GM18858 (cell line): ENCODE results near the gene POLG2.
A peak's percentile ranks its signal among the peaks of the same experiment; 100 is the strongest.
"Not testable (repeated sequence)": the region's sequence is repeated elsewhere in the genome, so short reads cannot be mapped to it uniquely, and the experiment has no call there.

Source experiments
- ATAC-seq: cut with Tn5 transposase; IDR thresholded peaks from one replicate; pipeline ENCODE4 v1.9.1; 2021; ENCODE audit not compliant: unreplicated experiment

POLG2 gene

GRCh38 chr17:64491034-64491860 lies 5.6 kb downstream of the POLG2 start:
- no peak for ATAC-seq

GRCh38 chr17:64488301-64488700 lies 8.6 kb downstream of the POLG2 start:
- no peak for ATAC-seq

- ATAC-seq: no peak
Measured at GRCh38 chr17:64484380-64484779, 12.5 kb downstream of the POLG2 start.

- ATAC-seq: no peak
Measured at GRCh38 chr17:64480951-64481350, 15.9 kb downstream of the POLG2 start.

GRCh38 chr17:64477849-64478248 lies 19.0 kb downstream of the POLG2 start:
- ATAC-seq: no peak

- no peak for ATAC-seq
Measured at GRCh38 chr17:64472564-64472963, 24.3 kb downstream of the POLG2 start.

GRCh38 chr17:64471440-64471839 lies 25.4 kb downstream of the POLG2 start:
- ATAC-seq: no peak

GRCh38 chr17:64470625-64471024 lies 26.2 kb downstream of the POLG2 start:
- ATAC-seq: no peak

GRCh38 chr17:64466834-64467233 lies 30.0 kb downstream of the POLG2 start:
- not testable (repeated sequence) for ATAC-seq

- no peak for ATAC-seq
Measured at GRCh38 chr17:64466019-64466735, 30.7 kb downstream of the POLG2 start.

- ATAC-seq: no peak
Measured at GRCh38 chr17:64461788-64462187, 35.1 kb downstream of the POLG2 start.

- ATAC-seq: no peak
Measured at GRCh38 chr17:64460955-64461354, 35.9 kb downstream of the POLG2 start.

GRCh38 chr17:64459818-64460217 lies 37.0 kb downstream of the POLG2 start:
- ATAC-seq: not testable (repeated sequence)

GRCh38 chr17:64459284-64459747 lies 37.5 kb downstream of the POLG2 start:
- ATAC-seq: no peak

GRCh38 chr17:64458756-64459155 lies 38.1 kb downstream of the POLG2 start:
- no peak for ATAC-seq

- ATAC-seq: no peak
Measured at GRCh38 chr17:64457156-64457555, 39.7 kb downstream of the POLG2 start.

GRCh38 chr17:64455993-64456885 lies 40.6 kb downstream of the POLG2 start:
- no peak for ATAC-seq

GRCh38 chr17:64449545-64449944 lies 47.3 kb downstream of the POLG2 start:
- no peak for ATAC-seq

- peak; percentile 57 for ATAC-seq
Measured at GRCh38 chr17:64448665-64449512, 48.0 kb downstream of the POLG2 start, which contains the start of gene MILR1. TSS of gene MILR1 (plus strand) at chr17:64449115. CDS start at chr17:64449169, 54 bp downstream.

GRCh38 chr17:64447526-64447925 lies 49.3 kb downstream of the POLG2 start:
- no peak for ATAC-seq
